HCT116 (cell line): Measurements from ENCODE around the gene ELP1.

Experiments
- CBX3 ChIP-seq: IDR thresholded peaks from 2 replicates; pipeline ENCODE4 v1.6.1; 2012; ENCODE audit warnings: low read depth
- CEBPB ChIP-seq: IDR thresholded peaks from 2 replicates; pipeline ENCODE4 v1.6.1; 2012; ENCODE audit warnings: low read depth
- POLR2AphosphoS5 ChIP-seq: IDR thresholded peaks from 2 replicates; pipeline ENCODE4 v1.6.1; 2011; ENCODE audit warnings: mild to moderate bottlenecking, low read depth, low read length, moderate library complexity
- SIN3A ChIP-seq: IDR thresholded peaks from 2 replicates; pipeline ENCODE4 v1.6.1; 2012; ENCODE audit warnings: low read depth
- TF ChIP-seq, protein P1 (sequence below), 3 experiments: fragments of 200-600 bp in 1 of 3; sonication (generic) in 1 of 3; IDR thresholded peaks in 2 of 3; conservative IDR thresholded peaks in 1 of 3; 2 replicates each; pipeline ENCODE4 v1.5.1; 2012 to 2017; ENCODE audit warnings: low read depth in 2 of 3, low read length in 2 of 3, antibody characterized with exemption in 1 of 3, borderline replicate concordance in 1 of 3, control low read depth in 1 of 3, mild to moderate bottlenecking in 1 of 3, mixed read lengths in 1 of 3, mixed run types in 1 of 3, moderate library complexity in 1 of 3; ENCODE audit not compliant: insufficient read depth in 1 of 3
- TF ChIP-seq, protein P2 (sequence below): IDR thresholded peaks from 2 replicates; pipeline ENCODE4 v1.6.1; 2012; ENCODE audit warnings: low read depth
- TF ChIP-seq, protein P3 (sequence below): IDR thresholded peaks from 2 replicates; pipeline ENCODE4 v1.6.1; 2011; ENCODE audit warnings: mild to moderate bottlenecking, low read length, moderate library complexity; ENCODE audit not compliant: insufficient replicate concordance; ENCODE audit errors: extremely low read depth

DNA sequence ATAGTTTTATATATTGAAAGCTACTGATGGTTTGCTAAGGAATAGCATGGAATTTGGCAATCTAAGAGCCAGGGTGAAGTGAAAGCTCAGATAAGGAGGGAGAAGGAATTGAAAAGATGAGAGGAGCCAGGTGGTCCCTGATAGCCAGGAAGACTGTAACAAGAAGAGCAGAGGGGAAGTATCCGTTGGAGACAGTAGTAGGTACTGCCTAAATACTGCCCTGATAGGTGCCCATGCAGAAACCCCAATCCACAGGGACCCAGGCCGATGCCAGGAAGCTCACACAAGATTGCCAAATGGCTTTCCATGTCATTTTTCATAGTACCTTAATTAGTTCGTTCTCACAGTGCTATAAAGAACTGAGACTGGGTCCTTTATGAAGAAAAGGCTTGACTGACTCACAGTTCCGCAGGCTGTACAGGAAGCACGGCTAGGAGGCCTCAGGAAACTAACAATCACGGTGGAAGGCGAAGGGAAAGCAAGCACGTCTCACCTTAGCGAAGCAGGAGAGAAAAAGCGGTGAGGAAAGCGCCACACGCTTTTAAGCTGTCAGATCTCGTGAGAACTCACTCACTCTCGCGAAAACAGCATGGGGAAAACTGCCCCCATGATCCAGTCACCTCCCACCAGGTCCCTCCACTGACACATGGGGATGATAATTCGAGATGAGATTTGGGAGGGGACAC, 91.2 kb downstream of the ELP1 start:
- TF ChIP-seq POLR2AphosphoS5: no peak
- TF ChIP-seq, protein P1, sequence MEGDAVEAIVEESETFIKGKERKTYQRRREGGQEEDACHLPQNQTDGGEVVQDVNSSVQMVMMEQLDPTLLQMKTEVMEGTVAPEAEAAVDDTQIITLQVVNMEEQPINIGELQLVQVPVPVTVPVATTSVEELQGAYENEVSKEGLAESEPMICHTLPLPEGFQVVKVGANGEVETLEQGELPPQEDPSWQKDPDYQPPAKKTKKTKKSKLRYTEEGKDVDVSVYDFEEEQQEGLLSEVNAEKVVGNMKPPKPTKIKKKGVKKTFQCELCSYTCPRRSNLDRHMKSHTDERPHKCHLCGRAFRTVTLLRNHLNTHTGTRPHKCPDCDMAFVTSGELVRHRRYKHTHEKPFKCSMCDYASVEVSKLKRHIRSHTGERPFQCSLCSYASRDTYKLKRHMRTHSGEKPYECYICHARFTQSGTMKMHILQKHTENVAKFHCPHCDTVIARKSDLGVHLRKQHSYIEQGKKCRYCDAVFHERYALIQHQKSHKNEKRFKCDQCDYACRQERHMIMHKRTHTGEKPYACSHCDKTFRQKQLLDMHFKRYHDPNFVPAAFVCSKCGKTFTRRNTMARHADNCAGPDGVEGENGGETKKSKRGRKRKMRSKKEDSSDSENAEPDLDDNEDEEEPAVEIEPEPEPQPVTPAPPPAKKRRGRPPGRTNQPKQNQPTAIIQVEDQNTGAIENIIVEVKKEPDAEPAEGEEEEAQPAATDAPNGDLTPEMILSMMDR (IDR thresholded peaks at IDR 0.05 in 2 of 3, conservative IDR thresholded peaks at IDR 0.05 in 1 of 3; ENCODE audit: borderline replicate concordance in 1 of 3, insufficient read depth in 1 of 3, low read depth in 2 of 3, low read length in 2 of 3): no peak
- TF ChIP-seq, protein P2, sequence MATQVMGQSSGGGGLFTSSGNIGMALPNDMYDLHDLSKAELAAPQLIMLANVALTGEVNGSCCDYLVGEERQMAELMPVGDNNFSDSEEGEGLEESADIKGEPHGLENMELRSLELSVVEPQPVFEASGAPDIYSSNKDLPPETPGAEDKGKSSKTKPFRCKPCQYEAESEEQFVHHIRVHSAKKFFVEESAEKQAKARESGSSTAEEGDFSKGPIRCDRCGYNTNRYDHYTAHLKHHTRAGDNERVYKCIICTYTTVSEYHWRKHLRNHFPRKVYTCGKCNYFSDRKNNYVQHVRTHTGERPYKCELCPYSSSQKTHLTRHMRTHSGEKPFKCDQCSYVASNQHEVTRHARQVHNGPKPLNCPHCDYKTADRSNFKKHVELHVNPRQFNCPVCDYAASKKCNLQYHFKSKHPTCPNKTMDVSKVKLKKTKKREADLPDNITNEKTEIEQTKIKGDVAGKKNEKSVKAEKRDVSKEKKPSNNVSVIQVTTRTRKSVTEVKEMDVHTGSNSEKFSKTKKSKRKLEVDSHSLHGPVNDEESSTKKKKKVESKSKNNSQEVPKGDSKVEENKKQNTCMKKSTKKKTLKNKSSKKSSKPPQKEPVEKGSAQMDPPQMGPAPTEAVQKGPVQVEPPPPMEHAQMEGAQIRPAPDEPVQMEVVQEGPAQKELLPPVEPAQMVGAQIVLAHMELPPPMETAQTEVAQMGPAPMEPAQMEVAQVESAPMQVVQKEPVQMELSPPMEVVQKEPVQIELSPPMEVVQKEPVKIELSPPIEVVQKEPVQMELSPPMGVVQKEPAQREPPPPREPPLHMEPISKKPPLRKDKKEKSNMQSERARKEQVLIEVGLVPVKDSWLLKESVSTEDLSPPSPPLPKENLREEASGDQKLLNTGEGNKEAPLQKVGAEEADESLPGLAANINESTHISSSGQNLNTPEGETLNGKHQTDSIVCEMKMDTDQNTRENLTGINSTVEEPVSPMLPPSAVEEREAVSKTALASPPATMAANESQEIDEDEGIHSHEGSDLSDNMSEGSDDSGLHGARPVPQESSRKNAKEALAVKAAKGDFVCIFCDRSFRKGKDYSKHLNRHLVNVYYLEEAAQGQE: no peak
- TF ChIP-seq, protein P3, sequence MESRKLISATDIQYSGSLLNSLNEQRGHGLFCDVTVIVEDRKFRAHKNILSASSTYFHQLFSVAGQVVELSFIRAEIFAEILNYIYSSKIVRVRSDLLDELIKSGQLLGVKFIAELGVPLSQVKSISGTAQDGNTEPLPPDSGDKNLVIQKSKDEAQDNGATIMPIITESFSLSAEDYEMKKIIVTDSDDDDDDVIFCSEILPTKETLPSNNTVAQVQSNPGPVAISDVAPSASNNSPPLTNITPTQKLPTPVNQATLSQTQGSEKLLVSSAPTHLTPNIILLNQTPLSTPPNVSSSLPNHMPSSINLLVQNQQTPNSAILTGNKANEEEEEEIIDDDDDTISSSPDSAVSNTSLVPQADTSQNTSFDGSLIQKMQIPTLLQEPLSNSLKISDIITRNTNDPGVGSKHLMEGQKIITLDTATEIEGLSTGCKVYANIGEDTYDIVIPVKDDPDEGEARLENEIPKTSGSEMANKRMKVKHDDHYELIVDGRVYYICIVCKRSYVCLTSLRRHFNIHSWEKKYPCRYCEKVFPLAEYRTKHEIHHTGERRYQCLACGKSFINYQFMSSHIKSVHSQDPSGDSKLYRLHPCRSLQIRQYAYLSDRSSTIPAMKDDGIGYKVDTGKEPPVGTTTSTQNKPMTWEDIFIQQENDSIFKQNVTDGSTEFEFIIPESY: no peak
- no peak for TF ChIP-seq SIN3A
- no peak for TF ChIP-seq CEBPB
- no peak for TF ChIP-seq CBX3
